ENCODE results near the gene ORM2.
"Not testable (repeated sequence)": the region's sequence is repeated elsewhere in the genome, so short reads cannot be mapped to it uniquely, and the experiment has no call there.

The ORM2 gene

DNA sequence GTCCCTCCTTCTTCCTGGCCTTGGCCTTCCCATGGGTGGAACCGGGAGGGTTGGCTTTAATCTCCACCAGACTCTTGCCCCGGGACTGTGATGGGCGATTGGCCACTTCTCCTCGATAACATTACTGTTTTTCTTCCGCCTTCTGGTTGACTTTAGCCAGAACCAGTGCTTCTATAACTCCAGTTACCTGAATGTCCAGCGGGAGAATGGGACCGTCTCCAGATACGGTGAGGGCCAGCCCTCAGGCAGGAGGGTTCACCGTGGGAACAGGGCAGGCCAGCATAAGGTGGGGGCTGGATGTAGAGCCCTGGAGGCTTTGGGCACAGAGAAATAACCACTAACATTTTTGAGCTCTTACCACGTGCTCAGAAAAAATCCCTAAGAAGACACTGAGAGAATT, 967 bp downstream of the ORM2 start:
- FAIRE-seq: no peak
- DNase-seq (ENCODE audit: low spot score): no peak

DNA sequence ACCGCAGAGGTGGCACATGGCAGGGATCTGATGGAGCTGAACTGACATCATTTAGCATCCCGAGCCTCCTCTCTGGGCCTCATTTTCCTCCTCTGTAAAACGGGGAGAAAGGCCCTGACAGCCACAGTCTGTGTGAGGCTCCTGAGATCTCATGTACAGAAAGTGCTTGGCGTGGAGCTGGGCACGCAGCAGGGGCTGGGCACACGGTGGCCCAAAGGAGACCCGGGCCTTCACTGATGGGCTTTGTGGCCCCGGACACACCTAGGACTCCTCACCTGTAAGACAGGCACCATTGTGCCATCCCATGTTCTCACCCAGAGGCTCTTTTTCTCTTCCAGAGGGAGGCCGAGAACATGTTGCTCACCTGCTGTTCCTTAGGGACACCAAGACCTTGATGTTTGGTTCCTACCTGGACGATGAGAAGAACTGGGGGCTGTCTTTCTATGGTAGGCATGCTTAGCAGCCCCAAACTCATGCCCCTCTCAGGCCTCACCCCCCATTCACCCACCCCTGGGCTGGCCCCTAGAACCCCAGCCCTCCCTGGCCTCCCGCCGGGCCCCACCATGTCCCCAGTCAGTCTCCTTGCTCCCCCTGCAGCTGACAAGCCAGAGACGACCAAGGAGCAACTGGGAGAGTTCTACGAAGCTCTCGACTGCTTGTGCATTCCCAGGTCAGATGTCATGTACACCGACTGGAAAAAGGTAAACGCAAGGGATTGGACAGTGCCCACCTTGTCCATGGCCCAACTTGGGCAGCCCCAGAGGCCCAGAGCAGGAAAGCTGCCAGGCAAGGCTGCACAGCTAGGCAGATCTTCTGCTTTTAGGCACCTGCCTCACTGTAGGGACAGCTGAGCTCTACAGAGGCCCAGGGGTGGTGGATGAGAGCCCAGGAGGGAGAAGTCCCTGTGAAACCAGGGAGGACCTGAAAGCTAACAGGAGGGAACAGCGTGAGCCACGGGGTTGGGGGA, 1.8 kb downstream of the ORM2 start:
- FAIRE-seq; DNase-seq (ENCODE audit: low spot score): not testable (repeated sequence)

- FAIRE-seq; DNase-seq (ENCODE audit: low spot score): not testable (repeated sequence)
These were observed 2.9 kb downstream of the ORM2 start for GRCh38 chr9:114332474-114333040.

DNA sequence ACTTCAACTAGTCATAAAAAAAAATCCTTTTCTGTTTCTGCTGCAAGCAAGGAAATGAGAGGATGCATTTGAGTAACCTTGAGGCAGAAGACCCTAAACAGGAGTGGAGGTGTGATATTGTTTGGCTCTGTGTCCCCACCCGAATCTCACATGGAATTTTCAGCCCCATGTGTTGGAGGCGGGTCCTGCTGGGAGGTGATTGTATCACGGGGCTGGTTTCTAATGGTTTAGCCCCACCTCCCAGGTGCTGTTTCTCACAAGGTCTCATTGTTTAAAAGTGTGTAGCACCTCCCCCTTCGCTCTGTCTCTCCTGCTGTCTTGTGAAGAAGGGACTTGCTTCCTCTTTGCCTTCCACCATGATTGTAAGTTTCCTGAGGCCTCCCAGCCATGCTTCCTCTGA, 4.0 kb downstream of the ORM2 start:
- FAIRE-seq; DNase-seq (ENCODE audit: low spot score): not testable (repeated sequence)

GRCh38 chr9:114334490-114334889, 4.8 kb downstream of the ORM2 start:
- DNase-seq (ENCODE audit: low spot score): no peak
- no peak for FAIRE-seq

- no peak for FAIRE-seq
- no peak for DNase-seq (ENCODE audit: low spot score)
These were observed 6.1 kb downstream of the ORM2 start for GRCh38 chr9:114335745-114336144.

DNA sequence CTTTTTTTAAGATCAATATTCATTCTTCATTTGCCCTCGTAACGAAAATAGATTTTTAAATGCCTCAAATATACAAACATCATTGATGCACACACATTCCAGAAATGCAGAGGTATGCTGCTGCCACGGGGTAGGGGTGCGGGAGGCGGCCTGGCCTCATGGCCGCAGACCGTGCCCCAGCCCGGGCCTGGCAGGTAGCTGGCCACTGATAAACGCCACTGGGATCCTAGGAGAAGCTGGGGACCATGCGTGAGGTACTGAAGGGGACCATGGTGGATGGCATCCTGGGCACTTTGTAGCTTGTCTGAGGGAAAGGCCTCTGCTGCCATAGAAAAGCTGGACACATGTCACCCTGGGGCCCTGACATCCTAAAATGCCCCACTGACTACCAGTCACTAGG, 6.5 kb downstream of the ORM2 start:
- DNase-seq (ENCODE audit: low spot score) (no peak), FAIRE-seq (no peak)

DNA sequence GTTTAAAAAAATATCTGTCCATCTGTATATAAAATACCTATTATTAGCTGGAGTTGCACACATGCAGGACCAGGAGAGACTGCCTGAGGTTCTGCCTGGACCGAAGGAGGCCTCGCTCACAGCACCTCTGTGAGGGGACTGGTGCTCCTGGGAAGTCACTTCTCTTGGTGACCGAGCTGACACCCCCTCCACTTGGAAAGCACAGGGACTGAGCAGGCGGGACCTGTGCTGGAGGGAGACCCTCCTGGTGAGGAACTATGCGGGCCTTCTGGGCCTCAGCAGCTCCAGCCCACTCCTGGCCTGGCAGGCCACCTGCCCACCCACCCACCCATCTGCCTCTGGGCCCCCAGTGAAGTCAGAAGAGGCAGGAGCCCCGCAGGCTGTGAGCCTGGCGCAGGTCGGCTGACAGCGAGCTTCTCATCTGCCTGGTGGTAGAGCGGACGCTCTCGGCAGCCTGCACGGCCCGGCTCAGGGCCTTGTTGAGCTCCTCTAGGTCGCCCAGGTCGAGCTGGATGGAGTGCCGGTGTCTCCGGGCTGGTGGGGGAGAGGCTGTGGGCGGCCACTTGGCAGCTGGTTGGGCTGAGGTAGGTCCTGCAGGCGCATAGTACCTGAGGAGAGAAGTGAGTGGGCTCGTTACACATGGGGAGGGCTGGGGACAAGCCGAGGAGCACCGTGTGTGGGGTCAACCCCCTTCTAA, 7.2 kb downstream of the ORM2 start:
- DNase-seq (ENCODE audit: low spot score) (no peak), FAIRE-seq (no peak)

DNA sequence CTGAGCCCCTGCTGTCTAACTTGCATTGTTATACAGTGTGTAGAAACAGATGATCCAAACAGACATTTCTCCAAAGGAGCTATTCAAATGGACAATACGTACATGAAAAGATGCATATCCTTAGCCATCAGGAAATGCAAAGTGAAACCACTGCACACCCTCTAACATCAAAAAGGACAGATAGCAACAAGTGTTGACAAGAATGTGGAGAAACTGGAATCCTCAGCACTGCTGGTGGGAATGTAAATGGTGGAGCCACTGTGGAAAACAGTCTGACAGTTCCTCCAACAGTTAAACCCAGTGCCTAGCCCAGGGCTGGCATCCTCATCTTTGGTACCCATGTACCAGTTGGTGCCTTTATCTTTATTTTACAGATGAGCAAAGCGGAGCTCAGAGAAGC, 8.5 kb downstream of the ORM2 start:
- FAIRE-seq (no peak), DNase-seq (ENCODE audit: low spot score) (no peak)

- FAIRE-seq (no peak), DNase-seq (ENCODE audit: low spot score) (peak; percentile 73)
These were observed 9.7 kb downstream of the ORM2 start for GRCh38 chr9:114339130-114339908.

GRCh38 chr9:114341152-114341830, 11.6 kb downstream of the ORM2 start:
- DNase-seq (ENCODE audit: low spot score) (no peak), FAIRE-seq (no peak)

DNA sequence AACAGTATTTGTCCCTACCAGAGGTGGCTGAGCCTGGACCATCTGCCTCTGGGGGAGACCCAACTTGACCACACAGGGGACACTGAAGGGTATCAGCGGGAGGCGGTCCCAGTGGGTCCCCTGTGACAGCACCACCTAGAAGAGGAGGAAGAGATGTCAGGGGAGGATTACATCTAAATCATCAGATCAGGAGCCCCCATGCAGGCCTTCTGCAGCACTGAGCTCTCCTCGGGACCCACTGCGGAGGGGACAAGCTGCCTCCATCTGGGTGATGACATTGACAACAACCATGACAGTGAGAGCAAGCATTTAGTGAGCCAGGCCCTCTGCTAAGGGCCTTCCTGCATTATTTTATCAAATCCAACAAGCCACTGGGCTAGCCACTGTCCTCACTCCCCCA, 12.3 kb downstream of the ORM2 start:
- no peak for DNase-seq (ENCODE audit: low spot score)

DNA sequence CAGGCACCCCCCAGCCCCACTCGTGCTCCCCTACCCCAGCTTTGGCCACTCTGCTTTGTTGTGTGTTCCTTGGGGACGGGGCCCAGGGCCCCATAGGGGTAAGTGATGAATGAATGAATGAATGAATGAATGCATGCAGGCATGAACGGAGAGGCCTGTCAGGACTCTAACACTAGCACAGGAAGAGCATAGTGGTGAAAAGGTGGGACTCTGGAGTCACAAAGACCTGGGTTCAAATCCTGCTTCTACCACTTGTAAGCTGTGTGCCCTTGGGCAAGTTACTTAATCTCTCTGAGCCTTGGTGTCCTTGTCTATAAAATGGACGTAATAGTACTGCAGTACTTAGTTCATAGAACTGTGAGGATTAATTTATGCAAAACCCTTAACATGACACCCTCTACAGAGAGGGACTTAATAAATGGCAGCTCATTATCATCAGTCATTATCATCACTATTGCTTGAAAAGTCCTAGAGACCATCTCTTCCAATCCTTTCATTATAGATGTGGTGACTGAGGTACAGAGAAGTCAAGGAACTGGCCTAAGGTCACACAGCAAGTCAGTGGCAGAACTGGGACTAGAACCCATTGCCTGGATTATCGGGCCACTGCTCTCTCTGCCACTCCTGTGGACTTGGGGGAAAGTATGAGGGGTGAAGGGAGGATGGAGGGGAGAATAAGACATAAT, 13.2 kb downstream of the ORM2 start:
- no peak for FAIRE-seq

More for the DNA sequence above, 12.3 kb downstream of the ORM2 start:
- no peak for FAIRE-seq

DNA sequence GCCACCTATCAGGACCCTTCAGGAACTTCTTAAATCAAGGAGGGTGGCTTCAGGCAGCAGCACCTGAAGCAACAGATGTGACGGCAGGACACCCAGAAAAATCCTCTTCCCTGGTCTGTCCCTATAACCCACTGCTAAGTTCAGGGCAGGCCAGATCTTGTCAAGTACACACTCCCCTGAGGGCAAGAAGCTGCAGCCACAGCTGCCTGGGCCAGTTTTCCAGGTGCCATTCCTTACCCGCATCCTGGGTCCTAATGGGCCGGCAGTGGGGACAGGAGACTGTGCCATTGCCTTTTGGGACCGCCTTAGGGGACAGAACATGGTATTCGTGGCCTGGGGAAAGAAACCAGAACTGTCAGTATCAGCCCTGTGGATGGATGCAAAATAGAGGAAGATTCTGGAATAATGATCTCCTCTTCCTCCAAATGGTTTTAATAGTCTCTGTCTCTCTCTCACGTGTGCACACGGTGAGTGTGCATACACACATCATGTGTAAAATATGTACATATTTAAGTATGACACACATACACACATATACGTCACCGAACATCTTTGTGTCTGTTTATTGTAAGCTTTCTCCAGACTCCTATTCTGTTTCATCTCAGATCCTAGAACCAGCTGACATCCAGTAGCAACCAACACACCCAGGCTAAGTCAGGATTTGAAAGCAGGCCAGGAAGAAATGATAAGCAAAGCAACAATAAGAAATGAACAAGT, 14.0 kb downstream of the ORM2 start:
- DNase-seq (ENCODE audit: low spot score): no peak
- FAIRE-seq: no peak

More for the DNA sequence above, 13.2 kb downstream of the ORM2 start:
- DNase-seq (ENCODE audit: low spot score): no peak

- DNase-seq (ENCODE audit: low spot score) (no peak), FAIRE-seq (no peak)
These were observed 14.5 kb downstream of the ORM2 start for GRCh38 chr9:114344188-114344566.

DNA sequence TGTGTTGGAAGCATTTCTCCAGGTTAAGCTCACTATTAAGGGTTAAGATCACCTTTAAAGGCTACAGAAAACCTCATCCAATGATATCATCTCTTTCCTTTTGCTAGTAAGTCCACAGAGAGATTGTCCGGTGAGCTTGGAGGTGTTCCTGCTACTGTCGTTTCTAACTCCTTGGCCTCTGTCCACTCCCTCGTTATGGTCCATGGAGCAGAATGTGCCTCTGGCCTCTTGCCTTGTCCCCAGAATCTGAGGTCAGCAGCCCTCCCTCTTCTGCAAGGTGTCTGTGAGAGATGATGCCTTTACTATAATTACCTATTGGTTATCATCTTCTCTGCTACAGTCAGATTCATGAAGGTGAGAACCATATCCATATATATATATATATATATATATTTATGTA, 15.0 kb downstream of the ORM2 start:
- no peak for FAIRE-seq
- DNase-seq (ENCODE audit: low spot score): no peak

GRCh38 chr9:114345493-114346065, 15.9 kb downstream of the ORM2 start:
- DNase-seq (ENCODE audit: low spot score): no peak
- no peak for FAIRE-seq

GRCh38 chr9:114346146-114346545, 16.5 kb downstream of the ORM2 start:
- no peak for FAIRE-seq

DNA sequence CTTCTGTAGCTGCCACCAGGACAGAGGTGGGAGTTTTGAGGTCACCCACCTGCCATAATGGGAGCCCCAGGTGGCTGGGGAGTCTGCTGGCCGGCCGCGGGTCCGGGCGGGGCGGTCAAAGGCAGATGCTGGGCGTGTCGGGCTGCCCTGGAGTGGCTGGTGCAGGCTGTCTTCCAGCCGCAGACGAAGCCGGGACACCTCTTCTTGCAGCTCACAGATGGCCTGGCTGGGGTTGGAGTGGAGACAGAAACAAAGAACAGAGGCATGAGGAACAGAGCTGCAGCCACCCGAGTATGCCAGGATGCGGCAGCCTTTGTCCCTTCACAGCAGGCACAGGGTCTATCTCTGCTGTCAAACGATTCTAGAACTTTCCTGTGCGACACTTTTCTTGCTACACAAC, 18.0 kb downstream of the ORM2 start:
- DNase-seq (ENCODE audit: low spot score) (no peak), FAIRE-seq (no peak)

More at GRCh38 chr9:114346146-114346545, 16.5 kb downstream of the ORM2 start:
- no peak for DNase-seq (ENCODE audit: low spot score)

Data from urothelium cell line (cell line).